ENCODE results near the gene DPPA3. TPM values are rescaled to one million over a fixed set of nuclear protein-coding genes. Genes with fewer than 3 reads are reported as not detected.

Gene DPPA3
- total and polyA plus RNA-seq, 2 donors (not counting 3 experiments of a cell fraction or from before 2014, with no cell fraction given) = not detected

DNA sequence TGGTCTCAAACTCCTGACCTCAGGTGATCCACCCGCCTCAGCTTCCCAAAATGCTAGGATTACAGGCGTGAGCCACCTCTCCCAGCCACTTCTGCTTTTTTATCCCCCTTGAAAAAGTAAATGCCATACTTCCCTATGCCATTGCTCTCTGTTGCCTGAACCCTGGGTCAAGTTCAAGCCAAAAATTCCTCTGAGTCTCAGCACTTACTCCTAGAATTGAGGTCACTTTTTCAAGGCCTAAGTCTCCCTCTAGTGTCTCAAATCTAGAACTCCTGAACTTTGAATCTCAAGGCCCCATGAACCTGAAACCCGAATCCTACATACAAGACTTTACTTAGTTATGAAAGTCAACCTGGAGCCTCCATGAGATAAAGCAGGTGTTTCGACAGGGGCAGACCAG is 44.1 kb upstream of the DPPA3 start:
- TF ChIP-seq FOS (IDR thresholded peaks at IDR 0.05; ENCODE audit: borderline replicate concordance, insufficient read depth, low read length) = no peak
- no peak for TF ChIP-seq GATA2 (IDR thresholded peaks at IDR 0.05; ENCODE audit: insufficient read depth, insufficient read length, low read depth, low read length)
- TF ChIP-seq, protein P1, sequence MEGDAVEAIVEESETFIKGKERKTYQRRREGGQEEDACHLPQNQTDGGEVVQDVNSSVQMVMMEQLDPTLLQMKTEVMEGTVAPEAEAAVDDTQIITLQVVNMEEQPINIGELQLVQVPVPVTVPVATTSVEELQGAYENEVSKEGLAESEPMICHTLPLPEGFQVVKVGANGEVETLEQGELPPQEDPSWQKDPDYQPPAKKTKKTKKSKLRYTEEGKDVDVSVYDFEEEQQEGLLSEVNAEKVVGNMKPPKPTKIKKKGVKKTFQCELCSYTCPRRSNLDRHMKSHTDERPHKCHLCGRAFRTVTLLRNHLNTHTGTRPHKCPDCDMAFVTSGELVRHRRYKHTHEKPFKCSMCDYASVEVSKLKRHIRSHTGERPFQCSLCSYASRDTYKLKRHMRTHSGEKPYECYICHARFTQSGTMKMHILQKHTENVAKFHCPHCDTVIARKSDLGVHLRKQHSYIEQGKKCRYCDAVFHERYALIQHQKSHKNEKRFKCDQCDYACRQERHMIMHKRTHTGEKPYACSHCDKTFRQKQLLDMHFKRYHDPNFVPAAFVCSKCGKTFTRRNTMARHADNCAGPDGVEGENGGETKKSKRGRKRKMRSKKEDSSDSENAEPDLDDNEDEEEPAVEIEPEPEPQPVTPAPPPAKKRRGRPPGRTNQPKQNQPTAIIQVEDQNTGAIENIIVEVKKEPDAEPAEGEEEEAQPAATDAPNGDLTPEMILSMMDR (IDR thresholded peaks at IDR 0.05; ENCODE audit: extremely low read depth in 1 of 2, insufficient read depth in 1 of 2, low read depth in 1 of 2, low read length in 2 of 2) = peak in 1 of 2 donors; percentile 14
- BruUV-seq (replicated peaks) = no TSS peak
- POLR2A ChIA-PET = no interaction called here

DNA sequence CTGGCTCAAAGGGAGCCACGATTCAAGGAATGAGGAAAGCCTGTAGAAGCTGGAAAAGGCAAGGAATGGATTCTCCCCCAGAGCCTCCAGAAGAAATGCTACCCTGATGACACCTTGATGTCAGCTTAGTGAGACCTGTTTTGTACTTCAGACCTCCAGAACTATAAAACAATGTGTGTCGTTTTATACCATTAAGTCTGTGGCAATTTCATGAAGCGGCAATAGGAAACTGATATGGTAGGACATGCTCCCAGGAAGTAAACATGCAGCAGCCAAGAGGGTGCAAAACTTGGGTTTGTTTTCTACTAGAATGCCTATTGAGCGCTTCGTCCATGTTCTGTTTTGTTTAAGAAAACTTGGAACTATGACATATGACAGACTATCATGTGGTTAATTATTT is 43.1 kb upstream of the DPPA3 start:
- Histone ChIP-seq H3K4me1 (ENCODE audit: control insufficient read depth, extremely low read depth, insufficient read depth, low read length) (no peaks in the 10 kb centered on the region), H3K9me1 (replicated peaks; ENCODE audit: control insufficient read depth, extremely low read depth, insufficient read depth, low read length) (no peaks in the 10 kb centered on the region), H3K9me3 (replicated peaks; ENCODE audit: control insufficient read depth, insufficient read depth, low read length) (no peaks in the 10 kb centered on the region), H3K27ac (ENCODE audit: insufficient read depth, low read depth, low read length) (no peak overlapping the region), H3K27me3 (ENCODE audit: control insufficient read depth in 2 of 2, insufficient read depth in 2 of 2, low read length in 2 of 2) (no peaks in the 10 kb centered on the region), H4K20me1 (replicated peaks; ENCODE audit: control insufficient read depth, extremely low read depth, insufficient read depth, low read length) (no peaks in the 10 kb centered on the region), H3K4me2 (ENCODE audit: insufficient read depth, low read length) (no peak overlapping the region), H3K9ac (replicated peaks; ENCODE audit: extremely low read depth, insufficient read depth, low read length) (no peak overlapping the region), H3K36me3 (ENCODE audit: control insufficient read depth in 2 of 2, extremely low read depth in 1 of 2, insufficient read depth in 2 of 2, low read length in 2 of 2) (no peaks in the 10 kb centered on the region), H2AFZ (ENCODE audit: low read depth, low read length) (no peak overlapping the region), H3K4me3 (replicated peaks in 1 of 3; ENCODE audit: insufficient read depth in 1 of 3, low read depth in 1 of 3, low read length in 3 of 3) (no peak overlapping the region), H3K79me2 (ENCODE audit: control insufficient read depth, insufficient read depth, low read length) (no peaks in the 10 kb centered on the region)
- ChIA-PET POLR2A (interaction anchor here (0.7 kb wide), 1 partner anchor 145 kb away, joined by 3 read pairs; no protein-coding TSS in a partner anchor), CTCF (interaction anchor here (1.0 to 2.5 kb wide), 4 partner anchors 9 to 139 kb away, joined by 3 to 14 read pairs (median 4); partner anchors contain the start of gene GDF3)
- DNase-seq (ENCODE audit: low read depth, low spot score) = no peak
- BruUV-seq (replicated peaks) = no TSS peak
- FAIRE-seq = no peak
- intact Hi-C loops (cut with micrococcal nuclease) = no loop called here
- dilution Hi-C loops (cut with MboI; ENCODE audit: extremely low pct_ligation_motif_present, low sequenced_read_pairs) = no loop called here
- TF ChIP-seq, protein P1 (IDR thresholded peaks at IDR 0.05; ENCODE audit: extremely low read depth in 1 of 2, insufficient read depth in 1 of 2, low read depth in 1 of 2, low read length in 2 of 2) = no peak
- no peak for TF ChIP-seq EZH2 (IDR thresholded peaks at IDR 0.05; ENCODE audit: borderline replicate concordance, low read depth, low read length, severe bottlenecking)
- no peak for TF ChIP-seq POLR2A (IDR thresholded peaks at IDR 0.05; ENCODE audit: low read depth, low read length)
- TF ChIP-seq MYC (IDR thresholded peaks at IDR 0.05; ENCODE audit: low read depth, low read length) = no peak
- TF ChIP-seq POLR2AphosphoS5 (IDR thresholded peaks at IDR 0.05; ENCODE audit: insufficient read depth, low read depth, low read length) = no peak
- no peak for TF ChIP-seq FOS (IDR thresholded peaks at IDR 0.05; ENCODE audit: borderline replicate concordance, insufficient read depth, low read length)
- TF ChIP-seq, protein P2, sequence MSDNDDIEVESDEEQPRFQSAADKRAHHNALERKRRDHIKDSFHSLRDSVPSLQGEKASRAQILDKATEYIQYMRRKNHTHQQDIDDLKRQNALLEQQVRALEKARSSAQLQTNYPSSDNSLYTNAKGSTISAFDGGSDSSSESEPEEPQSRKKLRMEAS (IDR thresholded peaks at IDR 0.05; ENCODE audit: insufficient read depth, insufficient read length) = no peak

More for the DNA sequence above, 44.1 kb upstream of the DPPA3 start:
- FAIRE-seq (no peak), DNase-seq (ENCODE audit: low read depth, low spot score) (no peak)
- H3K4me1 ChIP-seq (ENCODE audit: control insufficient read depth, extremely low read depth, insufficient read depth, low read length) = no peaks in the 10 kb centered on the region
- H2AFZ ChIP-seq (ENCODE audit: low read depth, low read length) = no peak overlapping the region
- intact Hi-C loops (cut with micrococcal nuclease) = no loop called here
- no peaks in the 10 kb centered on the region for H4K20me1 ChIP-seq (replicated peaks; ENCODE audit: control insufficient read depth, extremely low read depth, insufficient read depth, low read length)
- H3K9me1 ChIP-seq (replicated peaks; ENCODE audit: control insufficient read depth, extremely low read depth, insufficient read depth, low read length) = no peaks in the 10 kb centered on the region
- no peak overlapping the region for H3K4me3 ChIP-seq (replicated peaks in 1 of 3; ENCODE audit: insufficient read depth in 1 of 3, low read depth in 1 of 3, low read length in 3 of 3)
- no peak overlapping the region for H3K9ac ChIP-seq (replicated peaks; ENCODE audit: extremely low read depth, insufficient read depth, low read length)
- H3K9me3 ChIP-seq (replicated peaks; ENCODE audit: control insufficient read depth, insufficient read depth, low read length) = no peaks in the 10 kb centered on the region
- no peaks in the 10 kb centered on the region for H3K27me3 ChIP-seq (ENCODE audit: control insufficient read depth in 2 of 2, insufficient read depth in 2 of 2, low read length in 2 of 2)
- CTCF ChIA-PET = interaction anchor here (0.7 to 1.4 kb wide), 2 partner anchors 9 to 142 kb away, joined by 3 read pairs; no protein-coding TSS in a partner anchor
- no peaks in the 10 kb centered on the region for H3K79me2 ChIP-seq (ENCODE audit: control insufficient read depth, insufficient read depth, low read length)
- H3K27ac ChIP-seq (ENCODE audit: insufficient read depth, low read depth, low read length) = no peak overlapping the region
- H3K4me2 ChIP-seq (ENCODE audit: insufficient read depth, low read length) = no peak overlapping the region
- dilution Hi-C loops (cut with MboI; ENCODE audit: extremely low pct_ligation_motif_present, low sequenced_read_pairs) = no loop called here
- no peaks in the 10 kb centered on the region for H3K36me3 ChIP-seq (ENCODE audit: control insufficient read depth in 2 of 2, extremely low read depth in 1 of 2, insufficient read depth in 2 of 2, low read length in 2 of 2)
